Panc1 (cell line): Measurements from ENCODE around the gene CACNA1D.

ENCODE experiments used
- CTCF ChIP-seq: fragments of 450-650 bp; IDR thresholded peaks from 2 replicates; pipeline ENCODE4 v1.5.1; 2017; ENCODE audit warnings: mild to moderate bottlenecking
- POLR2AphosphoS5 ChIP-seq: IDR thresholded peaks from 2 replicates; pipeline ENCODE4 v1.6.1; 2012; ENCODE audit warnings: mild to moderate bottlenecking, low read depth, low read length, moderate library complexity
- REST ChIP-seq, 2 experiments: IDR thresholded peaks; 2 replicates each; pipeline ENCODE4 v1.6.1; 2011 to 2012; ENCODE audit warnings: low read depth in 2 of 2, control low read depth in 1 of 2, low read length in 1 of 2, mild to moderate bottlenecking in 1 of 2, moderate library complexity in 1 of 2; ENCODE audit not compliant: insufficient read depth in 1 of 2
- SIN3A ChIP-seq: IDR thresholded peaks from 2 replicates; pipeline ENCODE4 v1.6.1; 2012; ENCODE audit warnings: low read depth, mild to moderate bottlenecking, low read length, moderate library complexity, borderline replicate concordance; ENCODE audit not compliant: insufficient read depth
- TCF7L2 ChIP-seq: IDR thresholded peaks from 2 replicates; pipeline ENCODE4 v1.6.1; 2011; ENCODE audit warnings: mild to moderate bottlenecking, low read depth, low read length, inconsistent platforms

GRCh38 chr3:53545310-53545995, 51.0 kb downstream of the CACNA1D start:
- TF ChIP-seq CTCF, result no peak
- no peak for TF ChIP-seq REST (IDR thresholded peaks at IDR 0.05; ENCODE audit: insufficient read depth in 1 of 2, low read depth in 2 of 2, low read length in 1 of 2)
- no peak for TF ChIP-seq POLR2AphosphoS5
- TF ChIP-seq SIN3A, result no peak
- no peak for TF ChIP-seq TCF7L2
